Stimulated activated CD4-positive, alpha-beta T cell treated with anti-CD3 and anti-CD28 coated beads, Interleukin-2, amount 100 ng/mL, for 48 hours (primary cell): ENCODE data around the gene DNAJB6.

Experiments
- DNase-seq, 2 donors: peaks; one replicate each; pipeline ENCODE4 v3.0.0-alpha.2; 2020

The DNAJB6 gene

DNA sequence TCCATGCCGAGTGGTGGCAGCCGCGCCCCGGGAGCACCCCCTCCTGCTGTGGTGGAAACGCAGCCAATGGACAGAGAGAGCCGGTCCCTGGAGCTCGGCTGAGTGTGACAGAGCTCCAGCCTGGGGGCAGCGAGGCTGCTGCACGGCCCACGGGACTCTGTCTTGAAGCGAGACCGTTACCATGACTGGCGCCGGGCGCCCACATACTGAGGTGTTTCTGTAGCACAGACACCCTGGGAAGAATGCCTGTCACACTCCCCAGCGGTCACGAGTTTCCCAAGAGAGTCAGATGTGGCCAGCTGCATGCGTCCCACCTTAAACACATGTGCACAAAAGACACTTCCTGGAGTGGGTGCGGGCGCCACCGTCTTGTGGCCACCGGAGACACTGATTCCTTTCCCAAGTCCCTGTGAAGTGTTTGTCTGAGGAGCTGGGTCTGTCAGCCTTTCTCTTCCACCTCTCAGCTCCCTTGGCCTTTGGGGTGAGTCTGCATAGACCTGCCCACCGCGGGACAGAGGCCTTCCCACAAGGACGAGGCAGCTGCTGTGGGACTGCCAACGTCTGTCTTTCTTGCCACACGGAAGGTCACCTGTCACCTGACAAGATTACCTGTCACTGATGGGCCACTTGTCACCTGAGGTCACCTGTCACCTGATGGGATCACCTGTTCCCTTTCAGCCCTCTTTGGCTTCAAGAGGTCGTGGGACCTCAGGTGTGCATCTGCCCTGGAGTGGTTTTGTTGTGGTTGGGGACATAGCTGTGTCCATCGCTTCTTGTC, 94.6 kb downstream of the DNAJB6 start:
- DNase-seq: no peak

DNA sequence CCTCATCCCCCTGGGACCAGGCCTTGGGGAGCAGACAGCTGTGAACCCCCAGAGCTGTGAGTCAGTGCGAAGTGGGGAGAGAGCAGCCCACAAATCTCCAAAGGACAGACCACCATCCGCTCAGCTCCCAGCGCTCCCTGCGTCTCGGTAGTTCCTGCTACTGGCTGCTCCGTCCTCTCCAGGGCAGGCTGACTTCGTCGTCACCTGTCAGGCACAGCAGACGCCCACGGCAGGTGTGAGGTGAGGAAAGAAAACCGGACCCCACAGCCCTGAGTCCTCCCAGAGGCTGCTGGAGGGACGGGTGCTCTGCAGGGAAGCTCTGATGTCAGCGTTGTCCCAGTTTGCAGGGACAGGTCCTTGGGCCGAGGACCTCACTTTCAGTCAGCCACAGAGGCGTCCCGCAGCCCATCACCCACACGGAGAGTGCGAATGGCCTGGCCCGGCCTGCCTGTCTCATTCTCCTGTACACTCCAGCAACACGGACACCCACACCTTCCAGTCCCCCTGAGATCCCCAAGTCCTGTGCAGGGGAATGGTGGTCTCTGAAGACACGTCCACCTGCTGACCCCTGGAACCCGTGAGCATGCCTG, 95.2 kb downstream of the DNAJB6 start:
- no peak for DNase-seq

DNA sequence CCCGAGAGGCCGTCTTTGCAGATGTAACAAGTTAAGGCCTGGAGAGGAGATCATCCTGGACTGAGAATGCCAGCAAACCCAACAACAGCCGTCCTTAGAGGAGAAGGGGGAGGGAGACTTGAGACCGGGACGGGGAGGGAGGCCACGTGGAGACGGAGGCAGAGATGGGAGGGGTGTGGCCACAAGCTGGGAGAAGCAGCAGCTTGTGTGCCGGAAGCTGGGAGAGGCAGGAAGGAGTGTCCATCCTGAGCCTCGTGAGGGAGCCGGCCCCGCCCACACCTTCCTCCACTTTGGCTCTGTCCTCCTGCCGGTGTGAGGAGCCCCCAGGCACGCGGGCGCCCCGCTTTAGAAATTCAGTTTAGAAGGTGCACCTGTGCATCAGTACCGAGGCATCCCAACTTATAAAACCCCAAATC, 95.7 kb downstream of the DNAJB6 start:
- no peak for DNase-seq

DNA sequence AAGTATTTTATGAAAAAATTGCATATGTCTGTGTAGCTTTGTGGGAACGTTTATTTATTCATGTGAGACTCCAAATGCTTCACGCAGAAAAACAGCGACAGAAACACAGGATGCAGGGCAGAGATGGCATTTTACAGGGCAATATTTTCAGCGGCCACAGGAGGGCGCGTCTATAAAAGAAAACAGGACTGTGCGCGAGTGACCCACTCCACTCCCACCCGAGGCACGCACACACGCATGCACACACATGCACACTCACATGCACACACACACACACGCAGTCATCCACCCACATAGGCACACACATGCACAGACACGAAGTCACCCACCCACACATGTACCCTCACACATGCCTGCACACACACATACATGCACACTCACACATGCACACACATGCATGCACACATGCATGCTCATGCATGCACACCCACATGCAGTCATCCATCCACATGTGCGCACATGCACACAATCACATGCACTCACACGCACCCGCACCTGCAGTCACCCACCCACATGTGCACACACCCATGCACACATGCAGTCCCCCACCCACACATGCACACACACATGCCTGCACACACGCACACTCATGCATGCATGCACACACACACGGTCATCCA, 96.3 kb downstream of the DNAJB6 start:
- peak; percentile 54 to 60 for DNase-seq

DNA sequence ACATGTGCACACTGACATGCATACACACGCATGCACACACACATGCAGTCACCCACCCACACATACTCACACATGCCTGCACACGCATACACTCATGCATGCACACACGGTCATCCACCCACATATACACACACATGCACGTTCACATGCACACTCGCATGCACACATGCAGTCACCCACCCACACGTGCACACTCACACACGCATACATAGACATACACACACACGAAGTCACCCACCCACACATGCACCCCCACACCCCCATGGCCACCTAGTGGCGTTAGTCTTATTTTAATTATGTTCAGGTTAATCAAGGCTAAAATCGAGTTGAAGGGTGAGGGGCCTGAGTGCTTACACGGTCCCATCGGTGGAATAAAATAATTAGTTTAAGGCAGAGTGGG, 96.8 kb downstream of the DNAJB6 start:
- DNase-seq: no peak

DNA sequence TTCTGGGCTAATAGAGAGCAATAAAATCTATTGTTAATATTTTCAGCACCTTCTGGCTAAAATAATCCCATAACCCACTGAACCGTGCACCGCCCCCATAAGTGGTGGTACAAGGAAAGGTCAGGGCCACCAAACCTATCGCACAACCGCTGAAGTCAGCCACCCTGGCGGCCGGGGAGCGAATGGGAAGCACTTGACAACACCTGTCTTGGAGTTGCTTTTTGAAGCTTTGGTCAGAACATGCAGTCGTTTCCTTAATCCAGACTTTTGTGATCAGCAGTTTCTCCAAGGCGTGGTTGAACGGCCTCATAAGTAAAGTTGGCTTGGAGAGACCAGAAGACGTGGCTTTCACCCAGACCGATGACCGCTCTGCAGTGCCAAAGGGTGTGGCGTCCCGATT, 97.4 kb downstream of the DNAJB6 start:
- DNase-seq: no peak

DNA sequence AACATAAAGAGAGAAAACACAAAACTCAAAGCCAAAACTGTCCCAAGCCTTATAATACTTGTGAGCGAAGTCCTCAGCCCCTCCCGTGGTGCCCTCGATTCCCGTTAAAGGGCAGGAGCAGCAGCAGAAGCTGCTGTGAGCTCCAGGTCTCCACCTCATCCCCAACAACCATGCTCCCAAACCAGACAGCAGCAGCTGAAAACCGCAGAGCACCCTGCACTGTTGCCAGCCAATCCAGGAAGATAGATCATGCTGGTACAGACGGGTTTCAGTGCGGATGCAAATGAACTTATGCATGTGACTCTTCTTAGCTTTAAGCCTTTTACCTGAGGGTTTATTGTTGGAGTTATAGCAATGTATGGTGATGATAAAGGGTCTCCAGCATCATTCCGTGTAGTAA, 97.9 kb downstream of the DNAJB6 start:
- no peak for DNase-seq

DNA sequence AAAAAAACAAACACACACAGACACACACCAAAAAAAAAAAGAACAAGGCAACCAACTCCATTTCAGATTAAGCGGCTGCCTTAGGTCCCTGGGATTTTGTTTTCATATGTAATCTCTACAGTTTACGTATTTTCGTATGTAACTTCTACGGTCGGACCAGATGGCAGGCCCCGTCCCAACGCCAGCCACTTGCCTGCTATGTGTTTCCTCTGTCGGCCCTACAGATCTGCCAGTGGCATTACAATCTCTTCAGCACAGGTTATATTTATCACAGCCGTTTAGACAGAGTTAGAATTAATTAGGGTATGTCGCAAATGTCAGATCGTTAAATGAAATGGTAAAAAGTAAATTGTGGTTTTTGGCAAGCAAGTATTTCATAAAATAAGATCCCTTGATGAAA, 99.3 kb downstream of the DNAJB6 start:
- no peak for DNase-seq

DNA sequence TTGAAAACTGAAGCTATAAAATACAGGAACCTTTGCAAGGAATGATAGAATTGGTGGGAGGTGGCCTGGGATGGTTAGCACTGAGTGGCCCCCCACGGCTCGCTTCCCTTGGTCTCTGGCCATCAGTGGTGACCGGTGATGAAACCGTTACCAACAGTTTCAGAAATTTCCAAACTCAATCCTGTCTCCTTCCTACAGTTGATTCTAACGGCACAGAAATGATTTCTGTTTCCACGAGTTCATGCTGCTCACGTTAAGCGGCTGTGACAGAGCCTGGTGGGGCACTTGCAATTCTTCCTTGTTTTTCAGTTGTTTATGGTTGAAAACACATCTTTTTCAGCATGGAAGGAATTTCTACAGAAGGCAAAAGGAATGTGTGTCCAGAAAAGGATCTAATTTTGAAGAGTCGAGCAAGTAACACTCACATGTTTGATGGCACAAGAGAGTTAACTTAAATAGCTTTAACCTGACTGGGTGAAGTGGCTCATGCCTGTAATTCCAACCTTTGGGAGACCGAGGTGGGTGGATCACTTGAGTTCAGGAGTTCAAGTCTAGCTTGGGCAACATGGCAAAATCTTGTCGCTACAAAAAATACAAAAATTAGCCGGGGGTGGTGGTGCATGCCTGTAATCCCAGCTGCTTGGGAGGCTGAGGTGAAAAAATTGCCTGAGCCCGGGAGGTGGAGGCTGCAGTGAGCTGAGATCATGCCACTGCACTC, 100.1 kb downstream of the DNAJB6 start:
- DNase-seq: no peak

DNA sequence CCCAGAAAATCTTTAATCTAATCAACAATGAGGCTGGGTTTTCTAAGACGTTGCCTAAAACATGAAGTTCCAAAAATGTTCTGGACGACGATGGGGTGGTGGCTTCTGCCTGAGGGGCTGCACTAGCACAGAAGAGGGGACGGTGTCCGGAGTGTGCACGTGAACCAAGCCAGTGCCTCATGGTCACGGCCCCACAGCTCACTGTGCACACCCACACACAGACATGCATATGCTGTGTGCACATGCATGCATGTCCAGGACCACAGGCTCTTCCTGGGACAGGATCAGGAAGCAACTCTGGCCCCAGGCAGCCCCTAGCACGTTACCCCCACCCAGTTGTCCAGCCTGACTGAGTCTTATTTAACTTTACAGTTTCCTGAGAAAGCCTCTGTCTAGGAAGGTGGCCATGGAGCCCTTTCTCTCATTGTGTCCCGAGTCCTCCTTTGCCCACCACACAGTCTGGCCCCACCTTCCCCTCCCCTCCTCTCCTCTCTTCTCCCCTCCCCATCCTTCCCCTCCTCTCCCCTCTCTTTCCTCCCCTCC, 100.8 kb downstream of the DNAJB6 start:
- DNase-seq: no peak

DNA sequence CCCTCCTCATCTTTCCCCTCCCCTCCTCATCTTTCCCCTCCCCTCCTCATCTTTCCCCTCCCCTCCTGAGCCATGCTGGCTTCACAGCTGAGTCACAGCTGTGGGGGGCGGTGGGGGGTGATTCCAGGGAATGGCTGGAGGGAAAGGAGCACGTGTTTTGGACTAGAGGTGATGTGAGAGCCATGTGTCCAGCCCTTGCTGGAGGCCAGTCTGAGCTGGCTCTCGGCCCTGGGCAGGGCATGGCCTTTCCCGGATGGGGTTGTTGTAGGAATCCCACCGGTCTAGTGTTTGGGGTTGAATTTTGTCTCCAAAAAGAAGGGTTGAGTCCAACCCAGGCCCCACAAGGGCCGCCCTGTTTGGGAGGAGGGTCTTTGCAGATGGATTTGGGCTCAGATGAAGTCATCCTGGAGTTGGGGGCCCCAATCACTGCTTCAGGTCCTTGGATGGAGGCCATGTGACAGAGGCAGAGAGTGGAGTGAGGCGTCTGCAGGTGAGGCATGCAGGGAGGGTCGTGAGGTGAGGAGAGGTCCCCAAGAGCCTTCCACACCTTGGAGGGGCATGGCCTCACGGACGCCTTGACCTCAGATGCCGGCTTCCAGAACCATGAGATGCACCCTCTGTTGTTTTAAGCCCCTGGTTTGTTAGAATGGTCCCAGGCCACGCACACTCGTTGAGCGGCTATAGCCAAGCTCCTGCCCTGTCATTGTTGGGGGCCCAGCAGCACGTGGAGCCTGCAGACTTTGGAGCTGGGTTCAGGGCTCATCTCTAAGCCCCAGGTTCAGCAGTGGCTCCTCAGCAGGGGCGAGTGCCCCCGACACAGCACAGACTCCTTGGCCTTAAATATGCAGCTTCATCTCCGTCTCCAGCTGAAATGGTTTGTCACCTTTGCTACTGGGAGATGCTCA, 101.6 kb downstream of the DNAJB6 start:
- DNase-seq: no peak

DNA sequence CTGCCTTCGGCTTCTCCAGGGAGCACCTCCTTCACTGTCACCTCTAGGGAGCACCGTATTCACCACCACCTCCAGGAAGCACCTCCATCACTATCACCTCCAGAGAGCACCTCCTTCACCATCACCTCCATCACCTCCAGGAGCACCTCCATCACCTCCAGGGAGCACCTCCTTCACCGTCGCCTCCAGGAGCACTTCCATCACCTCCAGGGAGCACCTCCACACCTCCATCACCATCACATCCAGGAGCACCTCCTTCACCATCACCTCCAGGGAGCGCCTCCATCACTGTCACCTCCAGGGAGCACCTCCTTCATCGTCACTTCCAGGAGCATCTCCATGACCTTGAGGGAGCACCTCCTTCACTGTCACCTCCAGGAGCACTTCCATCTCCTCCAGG, 102.3 kb downstream of the DNAJB6 start:
- DNase-seq: no peak

DNA sequence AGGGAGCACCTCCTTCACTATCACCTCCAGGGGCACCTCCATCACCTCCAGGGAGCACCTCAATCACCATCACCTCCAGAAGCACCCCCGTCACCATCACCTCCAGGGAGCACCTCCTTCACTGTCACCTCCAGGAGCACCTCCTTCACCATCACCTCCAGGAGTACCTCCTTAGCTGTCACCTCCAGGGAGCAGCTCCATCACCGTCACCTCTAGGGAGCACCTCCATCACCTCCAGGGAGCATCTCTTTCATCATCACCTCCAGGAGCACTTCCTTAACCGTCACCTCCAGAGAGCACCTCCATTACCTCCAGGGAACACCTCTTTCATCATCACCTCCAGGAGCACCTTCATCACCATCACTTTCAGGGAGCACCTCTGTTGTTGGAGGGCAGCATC, 103.0 kb downstream of the DNAJB6 start:
- DNase-seq: no peak

DNA sequence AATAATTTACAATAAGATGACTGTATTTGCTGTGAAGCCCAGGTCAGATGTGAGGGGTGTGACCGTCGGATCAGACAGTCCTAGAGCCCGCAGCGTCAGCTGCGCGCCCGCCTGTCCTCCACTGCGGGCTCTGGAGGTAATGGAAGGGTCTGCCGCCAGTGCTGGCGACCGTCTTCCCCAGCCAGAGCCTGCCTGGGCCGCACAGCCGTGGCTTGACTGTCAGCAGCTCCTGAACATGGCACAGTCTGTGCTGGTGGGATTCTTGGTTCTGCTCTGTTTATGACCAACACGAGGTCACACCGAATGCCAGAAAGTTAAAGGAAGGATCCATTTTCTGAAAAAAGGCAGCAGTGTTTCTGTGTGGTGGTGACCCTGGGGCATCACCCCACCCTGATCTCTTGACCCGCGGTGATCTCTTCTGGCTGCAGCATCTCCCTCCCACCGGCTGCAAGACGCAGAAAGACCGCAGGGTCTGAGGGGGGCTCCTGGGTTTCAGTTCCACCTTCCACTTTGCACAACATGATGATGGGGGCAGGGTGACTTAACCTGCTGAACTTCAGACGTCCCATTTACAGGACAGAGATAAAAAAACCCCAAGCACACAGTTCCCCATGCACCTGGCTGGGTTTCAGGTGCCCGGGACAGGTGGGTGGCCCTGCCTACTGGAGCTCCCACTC, 103.7 kb downstream of the DNAJB6 start:
- DNase-seq: no peak

DNA sequence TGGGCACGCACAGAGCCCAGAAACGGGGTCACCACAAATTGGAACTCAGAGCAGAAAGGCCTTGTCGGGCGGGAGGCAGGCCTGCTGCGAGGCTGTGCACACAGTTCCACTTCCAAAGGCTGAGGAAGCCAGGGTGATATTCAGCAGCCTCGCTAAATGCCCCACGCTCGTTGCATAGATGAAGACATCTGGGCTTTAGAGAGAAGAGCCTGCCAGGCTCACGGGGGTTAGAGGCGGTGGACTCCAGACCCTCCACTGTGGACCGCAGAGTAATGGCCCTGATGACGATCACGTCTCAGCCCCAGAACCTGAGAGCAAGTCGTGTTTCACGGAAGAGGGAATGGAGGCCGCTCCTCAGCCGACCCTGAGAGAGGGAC, 104.2 kb downstream of the DNAJB6 start:
- no peak for DNase-seq

DNA sequence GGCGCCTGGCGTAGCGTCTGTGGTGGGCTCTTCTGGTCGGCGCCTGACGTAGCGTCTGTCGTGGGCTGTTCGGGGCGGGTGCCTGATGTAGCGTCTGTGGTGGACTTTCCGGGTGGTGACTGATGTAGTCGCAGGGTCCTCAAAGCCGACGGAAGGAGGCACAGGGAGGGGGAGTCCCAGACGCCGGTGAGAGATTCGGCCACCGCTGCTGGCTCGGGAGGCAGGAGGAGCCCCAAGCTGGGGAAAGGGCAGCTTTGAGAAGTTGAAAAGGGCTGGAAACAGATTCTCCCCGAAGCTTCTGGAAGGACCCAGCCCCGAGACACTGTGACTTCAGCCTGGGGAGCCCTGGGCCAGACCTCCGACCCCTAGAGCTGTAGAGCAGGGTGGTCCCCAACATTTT, 105.7 kb downstream of the DNAJB6 start:
- no peak for DNase-seq

DNA sequence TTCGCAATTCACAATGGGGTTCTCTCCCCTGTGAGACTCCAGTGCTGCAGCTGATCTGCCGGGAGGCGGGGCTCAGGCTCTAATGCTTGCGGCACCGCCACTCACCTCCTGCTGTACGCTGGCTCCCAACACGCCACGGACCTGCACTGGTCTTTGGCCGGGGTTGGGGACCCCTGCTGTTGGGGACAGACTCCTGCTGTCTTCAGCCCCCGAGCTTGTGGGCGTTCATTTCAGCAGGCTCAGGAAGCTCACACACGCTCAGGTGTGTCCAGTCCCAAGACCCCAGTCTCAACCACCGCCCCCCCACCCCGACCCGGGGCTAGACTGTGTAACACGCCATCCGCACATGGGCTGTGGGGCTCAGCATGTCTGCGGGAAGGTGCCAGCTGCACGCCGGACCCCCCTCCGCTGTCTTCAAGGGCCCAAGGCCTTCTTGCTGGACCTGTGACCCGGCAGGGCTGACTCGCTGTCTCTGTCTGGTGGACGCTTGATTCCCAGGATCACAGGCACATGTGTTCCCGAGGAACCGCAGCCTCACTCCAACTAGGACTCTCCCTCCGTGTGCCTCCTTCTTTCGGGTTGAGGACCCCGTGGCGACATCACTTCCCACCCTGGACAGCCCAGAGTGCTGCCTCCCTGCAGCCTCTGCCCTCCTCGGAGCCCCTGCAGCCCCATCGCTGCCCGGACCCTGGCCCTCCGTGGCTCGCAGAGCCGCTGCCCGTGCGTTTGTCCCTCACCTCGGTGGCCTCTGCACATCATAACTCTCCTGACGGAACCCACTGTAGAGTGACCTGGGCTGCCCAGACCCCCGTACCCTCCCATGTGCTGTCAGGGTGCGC, 106.4 kb downstream of the DNAJB6 start:
- DNase-seq: no peak

DNA sequence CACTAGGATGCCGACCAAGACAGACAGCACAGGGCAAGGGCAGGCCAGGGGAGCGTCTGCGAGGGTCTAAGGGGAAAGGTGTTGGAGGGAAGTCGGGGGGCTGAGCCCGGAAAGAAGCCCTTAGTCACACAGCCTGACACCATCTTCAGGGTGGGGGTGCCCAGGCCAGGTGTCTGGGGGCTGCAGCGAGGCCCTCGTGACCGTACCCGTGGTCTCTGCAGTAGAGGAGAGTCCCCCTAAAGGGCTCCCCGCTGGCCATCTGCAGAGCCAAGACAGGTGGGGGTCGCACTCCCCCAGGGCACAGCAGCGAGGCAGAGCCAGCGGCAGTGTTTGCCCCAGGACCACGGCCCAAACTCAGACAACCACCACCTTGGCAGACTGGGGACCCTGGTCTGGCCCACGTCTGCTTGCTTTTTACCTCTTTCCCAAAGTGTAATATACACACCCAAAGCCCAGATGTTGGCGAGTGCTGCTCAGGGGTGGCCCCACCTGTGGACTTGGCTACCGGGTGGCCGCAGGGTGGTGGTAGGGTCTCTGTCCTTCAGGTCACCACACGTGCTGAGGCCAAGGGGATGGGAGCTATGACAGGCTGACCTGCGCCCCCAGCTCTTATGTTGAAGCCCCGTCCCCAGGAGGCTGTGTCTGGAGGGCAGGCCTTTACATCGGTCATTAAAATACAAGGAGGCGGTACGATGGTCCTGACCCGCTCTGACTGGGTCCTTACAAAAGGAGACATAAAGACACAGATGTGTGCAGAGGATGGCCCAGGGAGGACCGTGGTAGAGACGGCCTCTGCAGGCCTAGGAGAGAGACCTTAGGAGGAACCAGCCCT, 107.4 kb downstream of the DNAJB6 start:
- no peak for DNase-seq

DNA sequence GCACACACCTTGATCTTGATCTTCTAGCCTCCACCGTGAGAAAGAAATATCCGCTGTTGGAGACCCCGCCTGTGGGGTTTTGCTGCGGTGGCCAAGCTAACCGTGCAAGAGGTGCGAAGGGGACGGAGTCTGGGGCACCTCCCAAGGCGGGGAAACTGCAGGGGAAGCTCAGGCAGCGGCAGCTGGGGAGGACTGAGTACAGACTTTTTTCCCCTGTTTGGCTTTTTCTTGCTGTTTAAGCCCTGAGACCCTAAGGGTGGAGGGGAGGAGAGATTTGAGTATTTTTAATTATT, 108.0 kb downstream of the DNAJB6 start:
- DNase-seq: no peak
